Transverse colon (tissue), 4 donors: ENCODE measurements around the gene IMPDH1. TPM values are rescaled to one million over a fixed set of nuclear protein-coding genes. Genes with fewer than 3 reads are reported as not detected.

Experiments
- DNase-seq: peaks from one replicate; pipeline ENCODE4 v3.0.0-alpha.2; 2019
- H3K27ac ChIP-seq, 4 donors: fragments of 200-600 bp; sonication (generic); 2 replicates each; pipeline ENCODE4 v1.5.1; 2016 to 2018; ENCODE audit warnings: inconsistent platforms in 4 of 4
- H3K27me3 ChIP-seq: fragments of 200-600 bp; sonication (generic); 2 replicates; pipeline ENCODE4 v1.5.1; 2017; ENCODE audit warnings: inconsistent platforms
- H3K36me3 ChIP-seq, 4 donors: fragments of 200-600 bp; sonication (generic); 2 replicates each; pipeline ENCODE4 v1.5.1; 2017 to 2019; ENCODE audit warnings: inconsistent platforms in 4 of 4
- H3K4me1 ChIP-seq, 4 donors: fragments of 200-600 bp; sonication (generic); 2 replicates each; pipeline ENCODE4 v1.5.1; 2017 to 2020; ENCODE audit warnings: inconsistent platforms in 4 of 4
- H3K4me3 ChIP-seq, 4 donors: fragments of 200-600 bp; sonication (generic); 1 replicate in 1 of 4; 2 replicates in 3 of 4; pipeline versions ENCODE4 v1.5.1 to v1.6.1; 2017 to 2019; ENCODE audit warnings: inconsistent platforms in 4 of 4
- H3K9me3 ChIP-seq, 2 donors: fragments of 200-600 bp; sonication (generic); 2 replicates each; pipeline ENCODE4 v1.5.1; 2017 to 2019; ENCODE audit warnings: inconsistent platforms in 2 of 2
- CTCF ChIP-seq, 5 experiments: fragments of 200-600 bp in 3 of 5; fragments of 450-650 bp in 2 of 5; sonication (generic) in 3 of 5; IDR thresholded peaks; 1 replicate in 2 of 5; 2 replicates in 3 of 5; pipeline ENCODE4 v1.5.1; 2016 to 2017; ENCODE audit warnings: antibody characterized with exemption in 5 of 5, inconsistent platforms in 3 of 5, mild to moderate bottlenecking in 2 of 5, moderate library complexity in 1 of 5
- EP300 ChIP-seq: sonication (generic); formaldehyde crosslinking; IDR thresholded peaks from one replicate; pipeline ENCODE4 v1.6.1; 2017; ENCODE audit warnings: antibody characterized with exemption, low read depth
- POLR2A ChIP-seq: fragments of 450-650 bp; IDR thresholded peaks from one replicate; pipeline ENCODE4 v1.6.1; 2016; ENCODE audit warnings: antibody characterized with exemption, mild to moderate bottlenecking, moderate library complexity
- POLR2AphosphoS5 ChIP-seq, 3 donors: sonication (generic); formaldehyde crosslinking; IDR thresholded peaks; one replicate each; pipeline ENCODE4 v1.6.1; 2016; ENCODE audit warnings: antibody characterized with exemption in 3 of 3
- WGBS, 2 donors: methylation state at CpG; one replicate each; pipeline ENCODE4 v1.1.5; 2018; ENCODE audit warnings: low coverage in 1 of 2; 5-methylcytosine and 5-hydroxymethylcytosine counted together
- in situ Hi-C, 4 donors: fragments of 200-750 bp; cut with MboI; loops; one replicate each; pipeline versions ENCODE4 v1.15.0 to v1.15.1; 2017; ENCODE audit warnings: low sequenced_read_pairs in 3 of 4, low pct_ligation_motif_present in 1 of 4, low pct_unique_long_range_greater_than_20kb in 1 of 4
- intact Hi-C: fragments of 100-400 bp; cut with DNase I; formaldehyde crosslinking; loops from one replicate; pipeline ENCODE4 v1.15.1; 2023; ENCODE audit warnings: low total_unique reads
- total RNA-seq, 4 donors: library from RNA; depleted of rRNA; stranded (reverse); fragments of >200 nt; gene quantifications; one replicate each; pipeline ENCODE4 v1.1.0, GENCODE V29; 2016

The IMPDH1 gene
- total RNA-seq, 4 donors from 2014 or later = 21.4 to 189 (median 44.2) TPM

- intact Hi-C loops = no loop called here
- Histone ChIP-seq H3K27me3 (peaks cover 8% of the 10 kb centered on the region), H3K27ac (no peak overlapping the region), H3K36me3 (no peaks in the 10 kb centered on the region), H3K9me3 (no peaks in the 10 kb centered on the region), H3K4me1 (peaks cover 0 to 6% (median 1%) of the 10 kb centered on the region in 4 donors), H3K4me3 (no peak overlapping the region)
- in situ Hi-C loops = no loop called here
- no peak for DNase-seq
- WGBS, 2 donors = 95% methylated on average over 7 of the region's 7 CpGs; no CpG with 5 or more reads in 1 of the 2 donors
- TF ChIP-seq CTCF (IDR thresholded peaks at IDR 0.05) (no peak), POLR2AphosphoS5 (IDR thresholded peaks at IDR 0.05) (no peak), POLR2A (no peak), EP300 (no peak)
Observed at GRCh38 chr7:128391805-128392204, 18.0 kb downstream of the IMPDH1 start.

- DNase-seq = no peak
- 50 to 88% methylated on average over 2 to 3 of the region's 3 CpGs for WGBS, 2 donors
- Histone ChIP-seq H3K27ac (no peak overlapping the region), H3K9me3 (no peaks in the 10 kb centered on the region), H3K4me3 (no peak overlapping the region), H3K27me3 (peaks cover 8% of the 10 kb centered on the region), H3K4me1 (peaks cover 0 to 6% (median 1%) of the 10 kb centered on the region in 4 donors), H3K36me3 (no peaks in the 10 kb centered on the region)
- intact Hi-C loops (no loop called here), in situ Hi-C loops (no loop called here)
- no peak for TF ChIP-seq CTCF (IDR thresholded peaks at IDR 0.05)
- no peak for TF ChIP-seq POLR2A
- no peak for TF ChIP-seq POLR2AphosphoS5 (IDR thresholded peaks at IDR 0.05)
- TF ChIP-seq EP300 = no peak
Observed at GRCh38 chr7:128390871-128391565, 18.8 kb downstream of the IMPDH1 start.

- 73% methylated on average over 8 of the region's 9 CpGs; no CpG with 5 or more reads in 1 of the 2 donors for WGBS, 2 donors
- in situ Hi-C loops (no loop called here), intact Hi-C loops (loop anchor here (2.0 kb wide), 1 partner anchor 43 kb away; no protein-coding TSS in a partner anchor)
- TF ChIP-seq CTCF (IDR thresholded peaks at IDR 0.05) (no peak), POLR2A (no peak), EP300 (no peak), POLR2AphosphoS5 (IDR thresholded peaks at IDR 0.05) (no peak)
- Histone ChIP-seq H3K27me3 (peaks cover 8% of the 10 kb centered on the region), H3K27ac (no peak overlapping the region), H3K9me3 (no peaks in the 10 kb centered on the region), H3K4me3 (no peak overlapping the region), H3K4me1 (peaks cover 0 to 6% (median 1%) of the 10 kb centered on the region in 4 donors), H3K36me3 (no peaks in the 10 kb centered on the region)
- no peak for DNase-seq
Observed at GRCh38 chr7:128389618-128390329, 20.0 kb downstream of the IMPDH1 start.

GRCh38 chr7:128389085-128389617 lies 20.6 kb downstream of the IMPDH1 start:
- DNase-seq = no peak
- peaks cover 0 to 6% (median 1%) of the 10 kb centered on the region in 4 donors for H3K4me1 ChIP-seq
- intact Hi-C loops (loop anchor here (2.0 kb wide), 1 partner anchor 42 kb away; no protein-coding TSS in a partner anchor), in situ Hi-C loops (no loop called here)
- no peaks in the 10 kb centered on the region for H3K9me3 ChIP-seq
- 49% methylated on average over 2 of the region's 2 CpGs; no CpG with 5 or more reads in 1 of the 2 donors for WGBS, 2 donors
- no peak overlapping the region for H3K4me3 ChIP-seq
- H3K27ac ChIP-seq = no peak overlapping the region
- TF ChIP-seq POLR2A (no peak), EP300 (no peak), POLR2AphosphoS5 (IDR thresholded peaks at IDR 0.05) (no peak), CTCF (IDR thresholded peaks at IDR 0.05) (no peak)
- peaks cover 8% of the 10 kb centered on the region for H3K27me3 ChIP-seq
- no peaks in the 10 kb centered on the region for H3K36me3 ChIP-seq
